ENCODE measurements around the gene CD82. TPM values are rescaled to one million over a fixed set of nuclear protein-coding genes. Genes with fewer than 3 reads are reported as not detected.

Gene CD82
- 34.3 TPM for total RNA-seq

DNA sequence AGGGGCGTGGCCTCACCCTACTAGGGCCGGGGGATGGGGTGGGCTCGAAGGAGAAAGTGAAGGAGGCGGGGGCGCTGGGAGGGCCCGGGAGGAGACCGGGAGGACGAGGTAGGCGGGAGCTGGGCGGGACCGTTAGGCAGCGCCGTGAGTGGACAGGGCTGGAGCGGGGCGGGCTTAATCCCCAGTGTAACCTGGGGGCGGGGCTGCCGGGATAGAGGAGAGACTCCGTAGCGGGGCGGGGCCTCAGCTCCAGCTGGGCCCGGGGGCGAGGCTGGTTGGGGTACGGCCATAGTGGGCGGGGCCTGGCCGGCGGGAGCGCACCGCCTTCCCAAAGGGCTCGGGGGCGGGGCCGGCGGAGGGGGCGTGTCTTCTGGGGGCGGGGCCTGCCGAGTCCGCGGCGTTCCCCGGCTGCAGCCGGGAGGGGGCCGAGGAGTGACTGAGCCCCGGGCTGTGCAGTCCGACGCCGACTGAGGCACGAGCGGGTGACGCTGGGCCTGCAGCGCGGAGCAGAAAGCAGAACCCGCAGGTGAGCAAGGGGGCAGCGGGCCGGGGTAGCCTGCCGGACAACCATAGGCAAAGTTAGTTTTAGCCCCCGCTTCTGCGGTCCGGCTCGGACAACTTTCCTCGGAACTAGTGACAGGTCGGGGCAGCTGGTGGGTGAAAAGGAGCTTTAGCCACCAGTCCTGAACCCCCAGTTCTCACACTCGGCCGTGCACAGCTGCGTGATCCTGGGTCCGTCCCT, at the start of gene CD82:
CD82 (plus strand) TSS at position 453 of the 742 bp plus-strand sequence. CDS start 29,000 bp downstream, outside the sequence.
- DNase-seq = peak; percentile 98

GRCh38 chr11:44516688-44517507, 48.6 kb upstream of the CD82 start:
- no peak for DNase-seq

- DNase-seq = no peak
Observed at GRCh38 chr11:44517541-44517940, 47.9 kb upstream of the CD82 start.

DNA sequence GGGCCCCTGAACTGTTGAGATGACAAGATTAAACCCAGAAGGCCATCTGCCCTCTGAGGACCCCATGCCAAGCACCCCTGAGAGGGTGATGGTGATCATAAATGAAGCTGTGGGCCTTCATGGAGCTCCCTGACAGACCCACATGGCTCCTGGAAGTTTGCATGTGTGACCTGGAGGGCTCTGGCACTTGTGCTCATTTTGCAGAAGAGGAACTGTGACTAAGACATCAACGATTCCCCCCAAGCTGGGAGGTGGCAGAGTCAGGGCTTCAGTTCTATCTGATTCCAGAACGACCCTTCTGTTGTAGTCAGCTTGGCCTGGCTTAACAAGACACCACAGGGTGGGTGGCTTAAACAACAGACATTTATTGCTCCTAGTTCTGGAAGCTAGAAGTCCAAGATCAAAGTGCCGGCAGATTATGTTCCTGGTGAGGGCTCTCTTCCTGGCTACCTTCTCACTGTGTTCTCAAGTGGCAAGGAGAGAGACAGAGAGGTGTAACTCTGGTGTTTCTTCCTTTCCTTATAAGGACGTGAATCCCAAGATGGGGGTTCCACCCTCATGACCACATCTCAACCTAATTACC, 46.4 kb upstream of the CD82 start:
- DNase-seq = no peak

DNA sequence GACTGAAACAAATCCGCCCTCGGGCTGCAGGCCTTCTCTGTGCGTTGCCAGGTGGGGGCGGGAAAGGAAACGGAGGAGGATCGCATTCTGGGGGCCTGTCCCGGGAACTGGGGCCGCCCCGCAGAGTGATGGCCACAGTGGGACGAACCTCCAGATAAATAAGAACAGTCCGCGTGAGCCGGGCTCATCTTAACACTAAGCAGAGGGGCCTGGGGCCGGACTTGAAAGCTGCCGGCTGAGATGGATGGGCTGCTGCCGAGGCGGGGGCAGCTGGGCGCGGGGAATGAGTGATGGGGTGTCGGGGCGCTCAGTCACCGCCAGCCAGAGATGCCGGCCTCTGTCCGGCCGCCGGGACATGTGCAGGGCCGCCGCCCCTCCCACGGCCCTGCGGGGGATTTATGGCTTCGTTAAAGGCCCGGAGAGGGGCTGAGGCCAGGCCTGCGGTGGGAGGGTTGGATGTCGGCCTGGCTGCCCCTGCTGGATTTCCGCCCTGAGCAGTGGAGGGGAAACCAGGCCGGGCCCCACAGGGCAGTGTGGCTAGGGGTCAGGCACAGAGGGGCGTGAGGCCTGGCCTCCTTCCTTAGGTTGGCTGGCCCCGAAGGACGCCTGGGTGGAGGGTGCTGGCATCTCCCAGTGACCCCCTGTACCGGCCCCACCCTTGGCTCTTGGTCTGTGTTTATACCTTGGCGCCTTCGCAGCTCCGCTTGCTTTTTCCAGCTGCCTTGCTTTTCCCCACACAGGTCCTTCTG, 45.3 kb upstream of the CD82 start:
- no peak for DNase-seq

DNA sequence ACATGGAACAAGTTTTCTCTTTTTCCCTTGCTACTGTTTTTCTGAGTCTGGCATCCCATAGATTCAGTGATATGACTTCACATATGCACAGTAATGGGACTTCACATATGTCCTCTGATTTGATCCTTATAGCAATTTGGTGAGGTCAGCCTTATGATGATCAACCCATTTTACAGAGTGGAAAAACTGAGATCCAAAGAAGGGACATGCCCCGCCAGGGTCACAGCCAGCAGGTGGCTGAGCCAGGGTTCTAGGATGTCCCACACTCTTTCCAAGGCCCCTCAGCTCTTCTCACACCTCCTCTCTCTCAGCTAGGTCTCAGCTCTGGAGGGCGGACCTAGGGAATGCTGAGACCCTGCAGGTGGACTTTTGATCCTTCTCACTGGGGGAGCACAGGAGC, 44.3 kb upstream of the CD82 start:
- DNase-seq = no peak

DNA sequence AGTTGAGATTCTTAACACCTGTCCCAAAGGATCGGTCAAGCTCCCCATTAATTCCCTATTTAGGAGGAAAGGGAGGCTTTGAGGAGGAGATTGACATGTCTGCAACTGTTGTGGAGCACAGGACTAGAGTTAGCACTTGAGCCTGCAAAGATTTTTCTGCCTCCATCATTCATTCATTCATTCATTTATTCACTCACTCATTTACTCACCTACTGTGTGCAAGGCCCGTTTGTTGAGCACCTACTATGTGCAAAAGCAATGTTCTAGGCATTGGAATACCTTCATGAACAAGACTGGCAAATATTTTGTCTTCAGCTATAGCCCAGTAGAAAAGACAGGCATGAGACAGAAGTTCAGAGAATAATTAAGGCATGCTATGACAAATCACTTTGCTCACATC, 43.2 kb upstream of the CD82 start:
- DNase-seq = no peak

DNA sequence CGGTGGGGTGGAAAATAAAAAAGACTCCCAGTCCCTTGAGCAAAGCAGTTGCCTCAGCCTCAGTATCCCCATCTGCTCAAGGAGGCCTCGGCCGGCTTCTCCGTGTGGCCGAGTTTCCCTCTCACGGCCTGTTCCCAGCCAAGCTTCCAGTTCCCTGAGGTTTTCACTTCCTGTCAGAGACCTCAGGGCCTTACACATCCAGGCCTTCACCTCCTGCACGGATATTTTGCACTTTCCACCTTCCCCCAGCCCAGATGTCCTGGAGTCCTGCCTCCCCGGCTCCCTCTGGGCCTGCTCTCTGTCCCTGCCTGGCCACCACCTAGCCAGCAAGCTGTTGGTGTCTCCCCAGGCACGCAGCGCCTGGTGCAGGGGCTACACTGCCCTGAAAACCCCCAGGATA, 41.1 kb upstream of the CD82 start:
- DNase-seq = no peak

GRCh38 chr11:44524751-44525201, 40.7 kb upstream of the CD82 start:
- DNase-seq = no peak

DNA sequence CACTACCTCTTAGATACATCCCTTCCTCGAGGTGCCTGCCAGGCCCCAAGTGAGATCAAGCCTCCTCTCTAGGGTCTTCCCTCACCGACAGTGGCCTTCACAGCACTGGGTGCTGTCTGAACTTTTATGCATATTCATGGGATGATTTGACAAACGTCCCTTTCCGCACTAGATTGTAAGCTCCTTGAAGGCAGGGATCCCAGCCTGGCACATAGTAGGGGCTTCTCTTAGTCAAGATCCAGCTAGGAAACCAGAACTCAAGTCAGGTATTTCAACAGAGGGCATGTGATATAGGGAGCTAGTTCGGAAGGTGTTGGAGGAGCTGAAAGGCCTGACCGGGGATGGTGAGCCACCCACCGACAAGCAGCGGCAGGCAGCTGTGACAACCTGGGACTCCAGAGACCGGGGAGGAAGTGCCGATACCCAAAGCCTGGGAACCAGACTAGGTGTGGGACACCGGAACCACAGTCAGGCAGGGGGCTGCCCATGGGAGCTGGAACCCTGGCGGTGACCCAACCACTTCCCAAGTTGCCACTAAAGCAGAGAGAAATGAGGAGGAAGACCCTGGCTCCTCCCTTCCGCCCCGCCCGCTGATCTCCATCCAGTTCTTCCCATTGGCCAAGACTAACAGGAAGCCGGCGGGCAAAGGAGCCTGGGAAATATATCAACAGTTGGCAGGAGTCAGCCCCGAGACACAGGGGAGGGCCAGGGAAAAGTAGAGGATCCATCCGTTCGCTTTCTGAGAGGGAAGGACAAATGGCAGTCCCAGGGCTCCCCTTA, 39.8 kb upstream of the CD82 start:
- DNase-seq = no peak

DNA sequence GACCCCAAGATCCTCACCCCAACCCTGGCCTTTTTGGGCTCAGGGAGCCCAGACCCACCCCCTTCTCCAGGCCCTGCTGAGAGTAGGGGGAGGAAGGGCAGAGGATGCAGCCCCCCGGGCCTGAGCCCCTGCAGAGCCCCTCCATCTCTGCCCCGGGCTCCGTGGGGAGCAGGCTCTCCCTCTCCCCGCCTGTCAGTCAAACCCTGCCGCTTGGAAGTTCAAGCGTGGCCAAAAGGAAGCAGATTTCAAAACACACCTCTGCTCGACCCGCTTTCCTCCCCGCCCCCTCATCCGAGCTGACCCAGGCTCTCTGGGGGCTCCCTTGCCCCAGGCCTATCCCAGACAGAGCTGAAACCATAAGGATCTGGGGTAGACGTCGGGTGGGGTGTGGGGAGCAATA, 39.0 kb upstream of the CD82 start:
- no peak for DNase-seq

DNA sequence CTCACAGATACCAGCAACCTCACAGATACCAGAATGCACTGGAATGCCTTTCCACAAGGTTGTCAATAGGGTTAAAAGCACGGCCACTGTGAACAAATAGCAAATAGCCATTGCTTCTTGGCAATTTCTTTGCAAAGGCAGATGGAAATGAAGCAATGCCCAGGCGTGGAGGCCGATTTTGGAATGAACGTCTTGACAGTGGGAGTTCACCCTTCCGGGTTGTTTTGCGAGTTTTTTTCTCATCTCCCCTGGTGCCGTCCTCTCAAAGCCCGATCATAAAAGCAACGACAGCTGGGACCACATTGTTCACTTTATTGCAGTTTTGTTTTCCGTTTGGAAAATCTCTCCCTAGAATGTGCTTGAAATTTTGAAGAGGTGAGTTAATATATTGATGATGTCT, 38.0 kb upstream of the CD82 start:
- DNase-seq = no peak

DNA sequence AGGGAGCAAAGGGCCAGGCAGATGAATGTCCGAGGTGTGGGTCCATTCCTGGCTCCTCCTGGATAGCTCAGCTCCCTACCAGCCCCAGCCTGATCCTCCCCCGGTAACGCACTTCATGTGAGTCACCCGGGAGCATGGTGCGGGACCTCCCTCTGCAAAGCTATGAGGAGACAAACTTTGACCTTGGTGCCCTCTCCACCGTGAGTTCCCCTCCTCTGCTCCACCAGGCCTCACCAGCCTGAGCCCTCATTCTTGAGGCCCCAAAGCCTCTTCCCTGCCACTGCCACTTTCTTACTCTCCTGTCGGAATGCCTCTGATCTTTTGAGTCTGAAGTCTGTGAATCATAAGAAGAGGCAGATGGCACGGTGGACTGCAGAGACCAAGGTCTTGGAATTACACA, 37.4 kb upstream of the CD82 start:
- DNase-seq = no peak

DNA sequence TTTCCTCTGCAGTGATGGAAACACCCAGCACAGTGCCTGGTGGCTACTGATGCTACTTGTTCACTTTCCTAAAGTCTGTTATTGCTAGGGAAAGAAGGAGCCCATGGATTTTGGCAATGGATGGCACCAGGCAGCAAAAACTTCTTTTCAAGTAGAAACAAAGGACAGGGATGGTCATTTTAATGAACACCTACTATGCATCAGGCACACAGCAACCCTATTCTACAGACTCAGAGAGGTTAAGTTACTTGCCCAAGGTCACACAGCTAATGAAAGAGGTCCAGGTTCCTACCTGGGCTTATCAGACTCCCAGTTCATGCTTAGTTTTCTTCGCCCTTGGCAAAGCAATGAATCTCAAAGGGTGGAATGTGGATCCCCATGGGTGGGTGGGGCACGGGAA, 36.9 kb upstream of the CD82 start:
- no peak for DNase-seq

- no peak for DNase-seq
Observed at GRCh38 chr11:44529895-44530412, 35.5 kb upstream of the CD82 start.

GRCh38 chr11:44530413-44531115, 34.9 kb upstream of the CD82 start:
- no peak for DNase-seq

DNA sequence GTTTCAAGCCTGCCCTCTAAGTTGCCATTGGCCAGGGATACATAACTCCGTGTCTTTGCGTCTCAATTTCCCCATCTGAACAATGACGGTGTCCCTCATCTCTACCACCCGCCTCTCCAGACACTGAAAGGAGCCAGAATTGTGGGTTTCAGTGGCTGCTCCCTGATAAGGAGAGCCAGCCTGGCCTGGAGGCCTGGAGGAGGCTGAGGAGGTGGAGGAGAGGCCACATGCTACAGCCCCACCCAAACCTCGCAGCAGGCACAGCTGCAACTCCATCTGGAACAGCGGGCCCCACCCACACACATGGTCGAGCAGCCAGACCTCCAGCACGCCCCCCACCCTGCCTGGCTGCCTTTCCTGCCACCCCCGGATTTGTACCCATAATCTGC, 34.4 kb upstream of the CD82 start:
- DNase-seq = no peak

DNA sequence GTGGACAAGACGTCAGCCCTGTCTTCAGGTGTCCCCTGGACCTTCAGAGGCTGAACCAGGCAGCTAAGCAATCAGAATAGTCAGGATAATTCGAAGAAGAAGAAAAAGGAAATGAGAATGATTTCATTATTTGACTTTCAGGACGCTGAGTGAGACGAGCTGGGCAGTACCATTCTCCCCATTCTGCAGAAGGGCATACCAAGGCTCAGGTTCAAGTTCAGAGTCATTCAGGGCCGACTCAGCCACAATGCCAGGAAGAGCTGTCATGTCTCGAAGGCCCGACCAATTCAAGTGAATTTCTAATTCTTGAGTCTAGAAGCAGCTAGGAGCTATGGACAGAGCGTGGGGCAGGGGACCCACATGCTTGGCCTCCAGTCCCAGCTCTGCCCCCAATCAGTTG, 33.8 kb upstream of the CD82 start:
- no peak for DNase-seq

DNA sequence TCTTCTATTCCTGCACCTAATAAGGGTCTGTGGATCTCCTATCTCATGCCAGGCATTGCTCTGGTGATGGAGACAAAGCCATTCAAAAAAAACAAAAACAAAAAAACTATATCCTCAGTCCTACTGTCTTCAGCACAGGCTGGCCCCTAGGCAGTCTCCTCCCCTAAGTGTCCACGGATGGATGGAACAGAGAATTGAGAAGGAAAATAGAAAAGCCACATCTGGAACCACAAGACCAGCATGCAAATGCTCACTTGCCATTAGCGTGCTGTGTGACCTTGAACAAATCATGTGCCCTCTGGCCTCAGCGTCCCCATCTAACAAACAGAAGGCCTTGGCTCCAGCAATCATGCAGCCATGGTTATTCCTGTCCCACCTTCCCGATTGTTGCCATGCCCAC, 32.7 kb upstream of the CD82 start:
- DNase-seq = no peak

DNA sequence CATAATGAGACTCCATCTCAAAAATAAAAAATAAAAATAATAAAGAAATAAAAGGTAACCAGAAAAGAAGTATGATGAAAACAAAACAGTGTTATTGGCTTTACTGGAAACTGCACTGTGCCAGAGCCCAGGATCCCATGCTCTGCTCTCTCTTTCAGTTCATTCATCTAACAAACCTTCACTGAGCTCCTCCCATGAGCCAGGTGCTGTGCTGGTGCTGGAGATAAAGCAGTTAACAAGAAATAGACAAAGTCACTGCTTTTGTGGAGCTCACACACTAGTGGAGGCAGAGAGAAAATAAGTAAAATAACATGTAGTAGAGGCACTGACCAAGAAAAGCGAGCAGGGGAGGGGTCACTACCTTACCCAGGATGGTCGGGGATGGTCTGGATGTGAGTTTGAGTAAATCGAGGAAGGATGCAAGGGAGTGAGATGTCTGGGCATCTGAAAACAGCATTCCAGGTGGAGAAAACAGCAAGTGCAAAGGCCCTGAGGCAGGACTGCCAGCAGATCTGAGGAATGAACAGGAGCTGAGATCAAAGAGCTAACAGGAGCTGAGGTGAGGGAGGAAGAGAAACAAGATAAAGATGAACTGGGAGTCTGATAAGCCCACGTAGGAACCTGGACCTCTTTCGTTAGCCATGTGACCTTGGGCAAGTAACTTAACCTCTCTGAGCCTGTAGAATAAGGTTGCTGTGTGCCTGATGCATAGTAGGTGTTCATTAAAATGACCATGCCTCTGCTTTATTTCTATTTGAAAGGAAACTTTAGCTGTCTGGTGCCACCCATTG, 31.3 kb upstream of the CD82 start:
- no peak for DNase-seq

Data from skin of body (tissue), 2 donors.